Measurements from ENCODE around the gene SMOC1.

SMOC1 gene

DNA sequence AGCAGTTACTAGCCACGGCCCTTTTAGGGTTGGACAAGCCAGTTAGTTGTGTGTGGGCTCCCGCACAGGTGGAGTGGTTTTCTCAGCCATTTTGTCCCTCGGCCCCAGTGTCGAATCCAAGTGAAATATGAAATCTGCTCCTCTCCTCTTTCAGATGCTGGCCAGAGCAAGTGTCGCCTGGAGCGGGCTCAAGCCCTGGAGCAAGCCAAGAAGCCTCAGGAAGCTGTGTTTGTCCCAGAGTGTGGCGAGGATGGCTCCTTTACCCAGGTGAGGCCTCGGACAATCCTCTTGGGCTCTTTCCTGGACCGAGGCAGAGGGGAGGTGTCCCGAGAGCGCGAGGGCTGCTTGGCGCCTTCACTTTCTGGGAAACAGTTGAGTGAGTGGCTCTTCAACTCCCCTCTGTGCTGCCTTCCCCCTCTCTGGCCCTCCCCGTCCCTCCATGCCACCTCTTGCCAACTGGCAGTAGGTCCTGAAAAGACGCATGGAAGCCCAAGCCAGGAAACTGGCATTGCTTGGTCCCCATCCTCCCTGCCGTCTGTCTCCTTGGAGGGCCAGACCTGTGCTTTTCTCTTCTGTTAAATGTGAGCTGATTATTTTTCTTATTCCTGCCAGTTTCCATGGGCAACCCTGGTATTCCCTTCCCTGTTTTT is 74.2 kb downstream of the SMOC1 start:
- H3K27me3 ChIP-seq (ENCODE audit: insufficient read depth, insufficient read length): no peaks in the 10 kb centered on the region
- TF ChIP-seq SUZ12 (IDR thresholded peaks at IDR 0.05; ENCODE audit: extremely low read depth, insufficient read depth, insufficient read length): no peak
- no peak for TF ChIP-seq ZNF274 (IDR thresholded peaks at IDR 0.05; ENCODE audit: low read depth, low read length)
- TF ChIP-seq YY1 (IDR thresholded peaks at IDR 0.05; ENCODE audit: insufficient read depth, insufficient read length): no peak
- H3K4me1 ChIP-seq (ENCODE audit: insufficient read depth, insufficient read length): peaks cover 2% of the 10 kb centered on the region
- no peak overlapping the region for H3K9ac ChIP-seq (ENCODE audit: insufficient read length, low read depth)
- H3K4me3 ChIP-seq (ENCODE audit: insufficient read length, low read depth): no peak overlapping the region
- no peak for DNase-seq (ENCODE audit: low read depth, low spot score)
- H3K36me3 ChIP-seq (ENCODE audit: insufficient read depth, insufficient read length, low read length): no peaks in the 10 kb centered on the region
- H3K9me3 ChIP-seq (ENCODE audit: insufficient read depth, low read length): no peaks in the 10 kb centered on the region

DNA sequence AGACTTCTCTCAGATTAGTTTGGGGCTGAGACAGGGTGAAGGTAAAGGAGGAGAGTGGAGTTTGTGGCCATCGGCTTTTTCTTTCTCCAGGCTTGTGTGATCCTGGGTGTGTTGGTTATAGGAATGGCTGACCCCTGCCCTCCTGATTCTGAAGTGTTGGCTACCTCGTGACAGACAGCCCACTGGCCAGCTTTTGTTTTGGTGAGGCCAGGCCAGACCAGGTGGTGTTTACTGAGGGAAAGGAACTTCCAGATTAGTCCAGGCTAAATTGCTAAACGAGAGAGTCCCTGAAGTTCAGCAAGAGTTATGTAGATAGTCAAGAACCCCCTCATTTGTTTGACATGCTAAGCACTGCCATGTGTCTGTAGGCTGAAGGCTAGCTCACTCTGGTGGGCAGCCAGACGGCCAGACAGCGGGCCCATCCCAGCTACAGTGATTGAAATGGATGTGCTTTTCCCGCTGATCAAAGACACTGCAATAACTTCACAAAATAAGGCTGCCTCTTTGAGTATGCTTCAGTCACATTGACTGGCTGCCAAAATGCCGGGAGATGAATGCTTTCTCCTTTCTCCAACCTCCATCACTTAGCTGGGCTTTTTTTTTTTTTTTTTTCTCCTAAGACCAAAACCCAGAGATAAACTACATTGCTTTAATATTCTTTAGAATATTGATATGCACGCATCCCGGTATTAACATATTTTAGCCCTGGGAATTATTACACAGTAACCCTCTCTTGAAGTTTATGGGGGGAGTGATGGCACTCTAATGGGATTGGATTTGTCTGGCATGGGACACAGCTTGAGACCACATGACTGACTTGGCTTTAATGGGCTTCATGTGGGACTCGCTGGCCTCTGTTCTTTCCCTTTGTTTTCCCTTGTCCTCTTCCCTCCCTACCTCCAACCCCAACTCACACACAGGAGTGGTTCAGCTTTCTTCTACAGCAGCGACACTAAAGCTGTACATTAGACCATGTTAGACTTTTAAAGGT is 76.9 kb downstream of the SMOC1 start:
- H3K9ac ChIP-seq (ENCODE audit: insufficient read length, low read depth): no peak overlapping the region
- no peaks in the 10 kb centered on the region for H3K36me3 ChIP-seq (ENCODE audit: insufficient read depth, insufficient read length, low read length)
- TF ChIP-seq ZNF274 (IDR thresholded peaks at IDR 0.05; ENCODE audit: low read depth, low read length) (no peak), YY1 (IDR thresholded peaks at IDR 0.05; ENCODE audit: insufficient read depth, insufficient read length) (no peak), SUZ12 (IDR thresholded peaks at IDR 0.05; ENCODE audit: extremely low read depth, insufficient read depth, insufficient read length) (no peak)
- H3K27me3 ChIP-seq (ENCODE audit: insufficient read depth, insufficient read length): no peaks in the 10 kb centered on the region
- H3K4me3 ChIP-seq (ENCODE audit: insufficient read length, low read depth): no peak overlapping the region
- H3K4me1 ChIP-seq (ENCODE audit: insufficient read depth, insufficient read length): peaks cover 2% of the 10 kb centered on the region
- DNase-seq (ENCODE audit: low read depth, low spot score): no peak
- no peaks in the 10 kb centered on the region for H3K9me3 ChIP-seq (ENCODE audit: insufficient read depth, low read length)

DNA sequence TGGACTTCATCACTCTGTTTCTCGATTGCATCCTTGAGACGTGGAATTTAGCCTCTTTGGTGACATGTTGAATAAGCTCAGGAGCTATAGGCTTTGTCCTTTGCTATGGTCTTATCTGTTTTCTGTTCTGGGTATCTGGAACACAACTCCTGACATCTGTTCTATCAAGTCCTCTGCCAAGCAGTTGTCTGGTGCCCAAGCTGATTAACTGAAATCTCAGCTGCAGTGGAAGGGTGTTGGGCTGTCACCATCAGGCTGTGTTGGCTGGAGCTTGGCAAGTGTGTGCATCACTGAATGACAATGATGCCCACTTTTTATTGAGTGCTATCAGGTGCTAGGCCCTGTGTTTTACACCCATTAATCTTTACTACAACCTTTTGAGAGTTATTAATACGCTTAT is 77.8 kb downstream of the SMOC1 start:
- Histone ChIP-seq H3K36me3 (ENCODE audit: insufficient read depth, insufficient read length, low read length) (no peaks in the 10 kb centered on the region), H3K4me3 (ENCODE audit: insufficient read length, low read depth) (no peak overlapping the region), H3K4me1 (ENCODE audit: insufficient read depth, insufficient read length) (peaks cover 2% of the 10 kb centered on the region), H3K9ac (ENCODE audit: insufficient read length, low read depth) (no peak overlapping the region), H3K9me3 (ENCODE audit: insufficient read depth, low read length) (no peaks in the 10 kb centered on the region), H3K27me3 (ENCODE audit: insufficient read depth, insufficient read length) (no peaks in the 10 kb centered on the region)
- DNase-seq (ENCODE audit: low read depth, low spot score): no peak
- no peak for TF ChIP-seq SUZ12 (IDR thresholded peaks at IDR 0.05; ENCODE audit: extremely low read depth, insufficient read depth, insufficient read length)
- no peak for TF ChIP-seq YY1 (IDR thresholded peaks at IDR 0.05; ENCODE audit: insufficient read depth, insufficient read length)
- no peak for TF ChIP-seq ZNF274 (IDR thresholded peaks at IDR 0.05; ENCODE audit: low read depth, low read length)

DNA sequence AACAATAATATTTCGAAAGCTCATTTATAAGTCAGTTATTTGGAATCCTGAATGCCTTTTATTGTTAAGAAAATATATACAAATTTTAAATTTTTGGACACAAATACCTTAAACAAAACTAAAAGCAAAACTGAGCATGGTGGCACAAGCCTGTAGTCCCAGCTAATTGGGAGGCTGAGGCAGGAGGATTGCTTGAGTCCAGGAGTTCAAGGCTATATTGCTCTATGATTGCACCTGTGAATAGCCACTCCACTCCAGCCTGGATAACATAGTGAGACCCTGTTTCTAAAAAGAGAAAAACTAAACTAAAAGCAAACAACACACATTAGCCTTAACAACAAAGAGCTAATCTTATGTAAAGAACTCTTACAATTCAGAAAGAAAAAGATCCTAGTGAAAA is 78.8 kb downstream of the SMOC1 start:
- H3K36me3 ChIP-seq (ENCODE audit: insufficient read depth, insufficient read length, low read length): no peaks in the 10 kb centered on the region
- H3K9ac ChIP-seq (ENCODE audit: insufficient read length, low read depth): no peak overlapping the region
- TF ChIP-seq SUZ12 (IDR thresholded peaks at IDR 0.05; ENCODE audit: extremely low read depth, insufficient read depth, insufficient read length): no peak
- TF ChIP-seq ZNF274 (IDR thresholded peaks at IDR 0.05; ENCODE audit: low read depth, low read length): no peak
- no peak for TF ChIP-seq YY1 (IDR thresholded peaks at IDR 0.05; ENCODE audit: insufficient read depth, insufficient read length)
- H3K27me3 ChIP-seq (ENCODE audit: insufficient read depth, insufficient read length): no peaks in the 10 kb centered on the region
- H3K4me1 ChIP-seq (ENCODE audit: insufficient read depth, insufficient read length): no peaks in the 10 kb centered on the region
- no peaks in the 10 kb centered on the region for H3K9me3 ChIP-seq (ENCODE audit: insufficient read depth, low read length)
- H3K4me3 ChIP-seq (ENCODE audit: insufficient read length, low read depth): no peak overlapping the region
- DNase-seq (ENCODE audit: low read depth, low spot score): no peak

DNA sequence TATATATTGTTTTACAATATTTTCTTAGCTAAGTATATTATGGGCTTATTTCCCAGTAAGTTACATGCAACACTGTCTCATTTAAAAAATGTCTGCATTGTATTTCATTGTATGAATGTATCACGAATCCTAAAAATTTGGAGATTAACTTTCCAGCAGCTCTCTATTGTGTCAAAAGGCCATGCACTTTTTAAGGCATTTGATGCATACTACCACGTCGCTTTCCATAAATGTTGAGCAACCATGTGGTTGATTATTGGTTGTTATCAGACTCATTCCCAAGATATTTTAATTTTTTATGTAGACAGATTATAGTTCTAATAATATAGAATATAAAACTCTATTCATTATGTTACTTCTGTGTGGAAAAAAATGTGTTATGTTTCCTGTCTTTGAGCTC is 79.9 kb downstream of the SMOC1 start:
- H3K4me3 ChIP-seq (ENCODE audit: insufficient read length, low read depth): no peak overlapping the region
- no peaks in the 10 kb centered on the region for H3K9me3 ChIP-seq (ENCODE audit: insufficient read depth, low read length)
- TF ChIP-seq ZNF274 (IDR thresholded peaks at IDR 0.05; ENCODE audit: low read depth, low read length): no peak
- no peak for TF ChIP-seq YY1 (IDR thresholded peaks at IDR 0.05; ENCODE audit: insufficient read depth, insufficient read length)
- TF ChIP-seq SUZ12 (IDR thresholded peaks at IDR 0.05; ENCODE audit: extremely low read depth, insufficient read depth, insufficient read length): no peak
- no peak overlapping the region for H3K9ac ChIP-seq (ENCODE audit: insufficient read length, low read depth)
- DNase-seq (ENCODE audit: low read depth, low spot score): no peak
- H3K4me1 ChIP-seq (ENCODE audit: insufficient read depth, insufficient read length): no peaks in the 10 kb centered on the region
- no peaks in the 10 kb centered on the region for H3K27me3 ChIP-seq (ENCODE audit: insufficient read depth, insufficient read length)
- H3K36me3 ChIP-seq (ENCODE audit: insufficient read depth, insufficient read length, low read length): no peaks in the 10 kb centered on the region

DNA sequence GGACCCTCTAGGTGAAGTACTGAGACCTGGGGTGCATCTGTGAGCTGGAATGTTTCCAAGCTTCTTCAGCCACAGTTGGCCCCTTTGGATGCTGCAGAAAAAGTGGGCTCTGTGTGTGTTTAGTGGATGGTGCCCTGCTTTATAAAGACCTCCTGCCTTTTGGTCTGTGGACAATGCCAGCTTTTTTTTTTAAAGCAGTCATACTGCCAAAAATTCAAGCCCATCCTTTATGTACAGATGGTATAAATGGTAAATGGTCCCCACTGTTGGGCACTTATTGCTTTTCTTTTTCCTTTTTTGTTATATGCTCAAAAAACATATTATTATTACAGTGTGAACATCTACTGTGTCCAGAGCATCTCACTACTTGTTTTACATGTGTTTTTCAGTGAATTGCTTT is 81.1 kb downstream of the SMOC1 start:
- Histone ChIP-seq H3K4me3 (ENCODE audit: insufficient read length, low read depth) (no peak overlapping the region), H3K9me3 (ENCODE audit: insufficient read depth, low read length) (no peaks in the 10 kb centered on the region), H3K9ac (ENCODE audit: insufficient read length, low read depth) (no peak overlapping the region), H3K36me3 (ENCODE audit: insufficient read depth, insufficient read length, low read length) (no peaks in the 10 kb centered on the region), H3K27me3 (ENCODE audit: insufficient read depth, insufficient read length) (no peaks in the 10 kb centered on the region), H3K4me1 (ENCODE audit: insufficient read depth, insufficient read length) (no peaks in the 10 kb centered on the region)
- DNase-seq (ENCODE audit: low read depth, low spot score): no peak
- TF ChIP-seq SUZ12 (IDR thresholded peaks at IDR 0.05; ENCODE audit: extremely low read depth, insufficient read depth, insufficient read length) (no peak), YY1 (IDR thresholded peaks at IDR 0.05; ENCODE audit: insufficient read depth, insufficient read length) (no peak)

DNA sequence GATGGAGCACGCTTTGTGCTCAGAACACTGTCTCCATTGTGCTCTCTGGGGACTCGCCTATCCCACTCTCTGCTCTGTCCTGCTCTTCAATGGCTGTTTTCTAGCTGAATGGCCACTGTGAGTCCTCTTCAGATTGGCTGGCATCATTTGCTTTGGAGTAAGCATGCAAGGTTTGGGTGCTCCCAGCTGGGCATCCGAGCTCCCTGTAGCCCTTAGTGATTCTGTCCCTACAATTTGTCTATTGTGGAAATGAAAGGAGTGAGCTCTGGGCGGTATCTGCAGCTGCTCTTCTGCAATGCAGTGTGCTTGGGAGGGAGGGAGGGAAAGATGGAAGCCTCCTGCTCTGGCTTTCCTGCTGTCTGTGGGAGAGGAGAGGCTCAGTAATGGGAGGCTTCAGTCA is 84.8 kb downstream of the SMOC1 start:
- TF ChIP-seq ZNF274 (IDR thresholded peaks at IDR 0.05; ENCODE audit: low read depth, low read length) (no peak), SUZ12 (IDR thresholded peaks at IDR 0.05; ENCODE audit: extremely low read depth, insufficient read depth, insufficient read length) (no peak), YY1 (IDR thresholded peaks at IDR 0.05; ENCODE audit: insufficient read depth, insufficient read length) (no peak)
- Histone ChIP-seq H3K9me3 (ENCODE audit: insufficient read depth, low read length) (no peaks in the 10 kb centered on the region), H3K4me3 (ENCODE audit: insufficient read length, low read depth) (no peak overlapping the region), H3K36me3 (ENCODE audit: insufficient read depth, insufficient read length, low read length) (no peaks in the 10 kb centered on the region), H3K4me1 (ENCODE audit: insufficient read depth, insufficient read length) (no peaks in the 10 kb centered on the region), H3K9ac (ENCODE audit: insufficient read length, low read depth) (no peak overlapping the region), H3K27me3 (ENCODE audit: insufficient read depth, insufficient read length) (no peaks in the 10 kb centered on the region)
- no peak for DNase-seq (ENCODE audit: low read depth, low spot score)
